HG03558 (cell line): ENCODE measurements around the gene ALKBH2.
"Not testable (repeated sequence)": the region's sequence is repeated elsewhere in the genome, so short reads cannot be mapped to it uniquely, and the experiment has no call there.

ENCODE experiments used
- ATAC-seq: cut with Tn5 transposase; IDR thresholded peaks from one replicate; pipeline ENCODE4 v1.9.1; 2021; ENCODE audit warnings: moderate number of reproducible peaks; ENCODE audit not compliant: unreplicated experiment; ENCODE audit errors: extremely low read depth

ALKBH2 gene

DNA sequence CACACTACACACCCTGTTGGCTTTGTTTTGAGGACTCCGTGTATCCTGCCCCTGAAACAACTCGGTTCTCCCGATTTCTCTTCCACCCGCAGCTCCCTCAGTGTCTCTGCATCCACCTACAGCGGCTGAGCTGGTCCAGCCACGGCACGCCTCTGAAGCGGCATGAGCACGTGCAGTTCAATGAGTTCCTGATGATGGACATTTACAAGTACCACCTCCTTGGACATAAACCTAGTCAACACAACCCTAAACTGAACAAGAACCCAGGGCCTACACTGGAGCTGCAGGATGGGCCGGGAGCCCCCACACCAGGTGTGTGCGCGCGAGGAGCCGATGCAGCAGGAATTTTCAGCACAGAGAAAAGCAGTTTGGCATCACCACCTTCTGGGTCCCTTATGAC is 10.5 kb downstream of the ALKBH2 start:
- ATAC-seq, result no peak

DNA sequence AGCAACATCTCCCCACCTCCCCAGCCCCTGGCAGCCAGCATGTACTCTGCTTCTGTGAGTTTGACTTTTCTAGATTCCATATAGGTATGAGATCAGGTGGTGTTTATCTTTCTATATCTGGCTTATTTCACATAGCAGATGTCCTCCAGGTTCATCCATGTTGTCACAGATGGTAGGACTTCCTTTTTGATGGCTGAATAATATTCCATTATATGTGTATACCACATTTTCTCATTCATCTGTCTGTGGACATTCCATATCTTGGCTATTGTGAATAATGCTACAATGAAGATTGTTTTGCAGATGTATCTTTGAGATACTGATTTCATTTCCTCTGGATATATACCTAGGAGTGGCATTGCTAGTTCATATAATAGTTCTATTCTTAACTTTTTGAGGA is 18.4 kb downstream of the ALKBH2 start:
- ATAC-seq, result no peak

DNA sequence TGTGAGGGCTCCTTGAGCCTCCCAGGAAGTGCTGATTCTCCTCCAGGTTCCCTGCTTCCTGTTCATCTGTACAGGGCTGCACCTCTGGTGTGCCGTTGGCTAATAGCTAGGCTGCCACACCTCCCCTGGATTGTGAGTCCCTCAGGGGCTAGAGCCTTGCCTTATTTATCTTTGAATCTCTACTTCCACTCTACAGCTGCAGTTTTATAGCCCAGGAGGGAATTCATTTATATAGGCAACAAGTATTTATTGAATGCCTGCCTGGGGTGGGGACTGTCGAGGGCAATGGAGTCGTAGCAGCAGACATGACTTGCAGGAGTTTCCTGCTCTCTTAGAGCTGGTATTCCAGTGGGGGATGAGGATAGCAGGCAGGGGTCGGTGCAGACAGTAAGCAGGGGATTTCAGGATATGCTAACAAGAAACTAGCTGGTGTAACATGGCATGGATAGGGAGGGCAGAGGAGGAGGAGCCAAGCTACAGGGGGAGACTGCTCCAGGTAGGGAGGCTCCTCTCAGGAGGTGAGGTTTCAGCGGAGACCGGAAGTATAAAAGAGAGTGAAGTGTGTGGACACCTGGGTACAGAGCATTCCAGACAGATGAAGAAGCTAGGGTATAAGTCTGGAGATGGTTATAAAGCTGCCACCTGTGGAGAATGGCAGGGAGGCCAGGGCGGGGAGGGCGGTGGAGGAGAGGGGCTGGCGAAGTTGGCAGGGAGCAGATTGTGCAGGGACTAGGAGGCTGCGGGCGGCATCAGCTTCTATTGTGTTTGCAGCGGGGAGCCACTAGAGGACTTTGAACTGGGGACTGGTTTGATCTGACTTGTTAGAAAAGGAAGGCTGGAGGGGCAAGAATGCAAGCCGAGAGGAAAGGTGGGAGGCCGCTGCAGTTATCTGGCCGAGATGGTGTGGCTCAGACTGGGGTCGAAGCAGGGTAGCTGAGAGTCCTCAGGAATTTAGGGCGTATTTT is 23.7 kb downstream of the ALKBH2 start:
- ATAC-seq, result no peak

DNA sequence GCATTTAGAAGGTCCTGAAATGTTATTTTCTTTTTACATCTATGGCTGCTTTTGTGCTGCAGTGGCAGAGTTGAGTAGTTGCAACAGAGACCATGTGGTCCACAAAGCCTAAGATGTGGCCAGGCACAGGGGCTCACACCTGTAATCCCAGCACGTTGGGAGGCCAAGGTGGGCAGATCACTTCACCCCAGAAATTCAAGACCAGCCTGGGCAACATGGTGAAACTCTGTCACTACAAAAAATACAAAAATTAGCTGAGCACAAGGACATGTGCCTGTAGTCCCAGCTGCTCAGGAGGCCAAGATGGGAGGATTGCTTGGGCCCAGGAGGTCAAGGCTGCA is 27.4 kb downstream of the ALKBH2 start:
- ATAC-seq, result no peak

DNA sequence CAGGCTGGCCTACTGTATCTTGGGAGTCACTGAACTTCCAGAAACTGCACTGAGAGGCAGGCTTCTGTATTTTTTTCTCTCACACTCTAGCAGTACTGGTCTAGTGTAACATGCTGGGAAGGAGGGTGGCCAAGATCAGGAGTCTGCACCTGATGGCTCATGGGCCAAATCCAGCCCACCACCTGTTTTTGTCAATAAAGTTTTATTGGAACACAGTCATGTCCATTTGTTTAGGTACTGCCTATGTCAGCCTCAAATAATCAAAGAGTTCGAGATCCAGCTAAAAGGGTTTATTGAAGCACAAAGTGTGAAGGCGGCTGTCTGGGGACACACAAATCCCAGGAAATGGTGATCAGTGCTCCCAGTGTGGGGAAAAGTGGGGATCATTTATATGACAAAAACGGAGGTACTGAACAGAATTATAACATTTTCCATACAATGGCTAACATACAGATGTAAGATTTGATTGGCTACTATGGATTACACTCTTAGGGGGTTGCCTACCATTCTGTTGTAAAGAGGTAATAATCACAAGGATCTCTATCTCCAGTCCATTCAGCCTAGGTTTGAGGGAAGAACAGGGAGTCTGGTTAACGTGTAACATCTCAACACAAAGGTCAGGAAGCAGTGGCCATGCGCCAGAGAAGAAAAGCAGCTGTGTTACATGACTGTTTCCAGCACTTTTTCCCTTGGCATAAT is 28.0 kb downstream of the ALKBH2 start:
- ATAC-seq, result no peak

DNA sequence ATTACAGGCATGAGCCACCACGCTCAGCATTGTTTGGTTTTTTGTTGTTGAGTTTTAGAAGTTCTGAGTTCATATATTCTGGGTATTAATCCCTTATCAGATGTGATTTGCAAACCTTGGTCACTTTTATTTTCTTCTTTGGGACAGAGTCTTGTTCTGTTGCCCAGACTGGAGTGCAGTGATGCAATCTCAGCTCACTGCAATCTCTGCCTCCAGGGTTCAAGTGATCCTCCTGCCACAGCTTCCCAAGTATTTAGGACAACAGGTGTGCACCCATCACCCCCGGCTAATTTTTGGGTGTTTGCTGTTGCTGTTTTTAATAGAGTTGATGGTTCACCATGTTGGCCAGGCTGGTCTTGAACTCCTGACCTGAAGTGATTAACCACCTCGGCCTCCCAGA is 29.1 kb downstream of the ALKBH2 start:
- no peak for ATAC-seq

DNA sequence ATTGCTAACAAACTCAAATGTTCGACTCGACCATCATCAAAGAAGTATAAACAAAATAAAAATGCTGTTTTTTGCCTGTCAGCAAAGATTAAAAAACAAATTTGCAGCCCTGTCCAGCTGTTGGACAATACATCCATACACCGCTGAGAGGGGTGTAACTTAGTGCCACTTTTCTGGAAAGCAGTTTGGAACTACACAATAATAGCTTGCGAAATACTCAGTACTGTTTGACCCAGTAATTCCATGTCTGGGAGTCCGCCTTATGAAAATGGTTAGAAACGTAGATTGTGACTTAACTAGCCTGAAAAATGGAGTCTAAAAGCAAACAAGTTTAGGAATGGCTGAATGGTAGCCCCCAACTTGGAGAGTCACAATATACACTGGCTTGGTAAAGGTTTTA is 34.5 kb downstream of the ALKBH2 start:
- no peak for ATAC-seq

DNA sequence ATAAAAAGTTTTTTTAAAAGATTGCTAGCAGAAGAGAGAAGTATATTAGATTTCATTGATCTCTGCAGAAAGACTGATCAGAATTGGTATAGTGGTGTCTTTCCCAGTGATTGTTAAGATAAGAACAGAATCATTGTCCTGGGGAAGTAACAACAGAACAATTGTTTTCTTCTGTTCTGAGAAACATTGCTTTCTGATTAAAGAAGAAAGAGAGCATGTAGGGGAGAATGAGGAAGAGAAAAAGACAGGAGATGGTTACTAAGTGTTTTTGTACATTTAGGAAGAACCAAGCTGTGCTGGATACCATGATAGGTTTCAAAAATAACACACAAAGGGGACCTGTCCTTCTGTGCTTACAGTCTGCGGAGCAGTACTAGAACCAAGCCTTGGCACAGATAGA is 35.9 kb downstream of the ALKBH2 start:
- no peak for ATAC-seq

DNA sequence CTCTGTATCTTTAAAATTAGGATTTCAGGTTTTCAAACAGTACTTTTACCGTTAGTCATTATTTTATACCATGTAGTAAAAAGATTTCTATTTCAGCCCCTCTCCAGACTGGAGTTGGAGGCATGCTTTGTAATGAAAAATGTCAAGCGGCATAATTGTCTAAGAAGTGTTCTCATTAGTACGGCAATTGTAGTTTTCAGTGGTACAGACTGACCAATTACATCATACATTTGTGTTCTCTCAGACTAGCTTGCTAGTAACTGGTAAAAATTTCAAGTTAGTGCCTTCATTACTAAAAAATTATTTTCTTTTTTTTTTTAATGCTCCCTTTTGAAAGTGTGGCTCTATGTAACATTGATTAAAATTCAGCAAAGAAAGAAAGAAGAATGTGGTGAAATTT is 36.4 kb downstream of the ALKBH2 start:
- ATAC-seq, result no peak

DNA sequence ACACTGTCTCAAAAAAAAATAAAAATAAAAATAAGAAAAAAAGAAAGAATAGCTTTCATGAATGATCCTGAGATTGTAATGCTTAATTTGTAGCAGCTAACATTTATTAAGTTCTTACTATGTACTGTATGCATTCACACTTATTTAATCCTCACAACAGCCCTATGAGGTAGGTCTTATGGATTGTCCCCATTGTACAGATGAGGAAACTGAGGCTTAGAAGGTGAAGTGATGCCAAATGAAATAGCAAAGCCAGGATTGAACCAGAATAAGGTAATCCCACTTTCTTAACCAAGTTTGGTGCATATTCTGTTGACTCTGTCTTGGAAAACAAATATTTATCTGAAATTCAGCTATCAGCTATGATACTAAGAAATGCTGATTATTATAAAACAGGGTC is 38.8 kb downstream of the ALKBH2 start:
- no peak for ATAC-seq

DNA sequence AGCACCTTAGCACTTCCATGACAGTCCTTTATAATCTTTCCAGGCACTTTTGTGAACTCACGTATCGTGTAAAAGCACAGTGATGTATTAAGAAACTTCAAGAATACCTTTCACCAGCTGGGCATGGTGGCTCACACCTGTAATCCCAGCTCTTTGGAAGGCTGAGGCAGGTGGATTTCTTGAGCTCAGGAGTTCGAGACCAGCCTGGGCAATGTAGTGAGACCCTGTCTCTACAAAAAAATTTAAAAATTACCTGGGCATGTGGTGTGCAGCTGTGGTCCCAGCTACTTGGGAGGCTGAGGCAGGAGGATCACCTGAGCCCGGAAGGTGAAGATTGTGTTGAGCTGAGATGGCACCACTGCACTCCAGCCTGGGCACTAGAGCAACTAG is 39.2 kb downstream of the ALKBH2 start:
- ATAC-seq, result not testable (repeated sequence)

DNA sequence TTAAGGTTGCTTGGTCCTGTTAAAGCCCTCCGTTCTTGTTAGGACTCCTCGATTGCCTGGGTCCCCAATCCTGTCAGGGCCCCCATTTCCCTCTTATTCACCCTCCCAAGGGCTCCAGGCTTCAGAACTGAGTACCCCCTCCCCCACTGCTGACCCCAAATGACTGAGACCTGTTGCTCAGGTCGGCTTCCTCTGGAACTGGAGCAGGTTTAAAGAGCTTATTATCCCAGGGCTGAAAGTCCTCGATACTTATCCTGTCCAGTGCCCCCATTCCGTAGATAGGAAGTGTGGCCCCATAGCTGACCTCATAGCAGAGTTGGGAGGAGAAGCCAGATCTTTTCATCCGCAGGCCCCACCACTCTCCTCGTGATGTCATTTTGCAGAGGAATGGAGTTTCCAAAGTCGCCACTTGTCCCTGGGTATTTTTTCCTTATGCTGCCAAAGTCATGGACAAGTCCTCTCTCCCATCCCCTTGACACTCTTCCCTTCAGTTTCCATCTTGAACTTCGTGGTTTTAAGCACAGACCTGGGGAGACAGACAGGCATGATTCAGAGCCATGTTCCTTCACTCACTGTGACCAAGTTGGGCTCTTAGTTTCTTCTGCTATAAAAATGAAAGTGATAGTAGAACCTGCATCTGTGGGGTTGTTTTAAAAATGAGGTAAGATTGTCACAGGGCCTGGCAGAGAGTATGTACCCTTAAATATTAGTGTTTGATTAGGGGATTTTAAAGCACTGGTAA is 39.7 kb downstream of the ALKBH2 start:
- ATAC-seq, result no peak

DNA sequence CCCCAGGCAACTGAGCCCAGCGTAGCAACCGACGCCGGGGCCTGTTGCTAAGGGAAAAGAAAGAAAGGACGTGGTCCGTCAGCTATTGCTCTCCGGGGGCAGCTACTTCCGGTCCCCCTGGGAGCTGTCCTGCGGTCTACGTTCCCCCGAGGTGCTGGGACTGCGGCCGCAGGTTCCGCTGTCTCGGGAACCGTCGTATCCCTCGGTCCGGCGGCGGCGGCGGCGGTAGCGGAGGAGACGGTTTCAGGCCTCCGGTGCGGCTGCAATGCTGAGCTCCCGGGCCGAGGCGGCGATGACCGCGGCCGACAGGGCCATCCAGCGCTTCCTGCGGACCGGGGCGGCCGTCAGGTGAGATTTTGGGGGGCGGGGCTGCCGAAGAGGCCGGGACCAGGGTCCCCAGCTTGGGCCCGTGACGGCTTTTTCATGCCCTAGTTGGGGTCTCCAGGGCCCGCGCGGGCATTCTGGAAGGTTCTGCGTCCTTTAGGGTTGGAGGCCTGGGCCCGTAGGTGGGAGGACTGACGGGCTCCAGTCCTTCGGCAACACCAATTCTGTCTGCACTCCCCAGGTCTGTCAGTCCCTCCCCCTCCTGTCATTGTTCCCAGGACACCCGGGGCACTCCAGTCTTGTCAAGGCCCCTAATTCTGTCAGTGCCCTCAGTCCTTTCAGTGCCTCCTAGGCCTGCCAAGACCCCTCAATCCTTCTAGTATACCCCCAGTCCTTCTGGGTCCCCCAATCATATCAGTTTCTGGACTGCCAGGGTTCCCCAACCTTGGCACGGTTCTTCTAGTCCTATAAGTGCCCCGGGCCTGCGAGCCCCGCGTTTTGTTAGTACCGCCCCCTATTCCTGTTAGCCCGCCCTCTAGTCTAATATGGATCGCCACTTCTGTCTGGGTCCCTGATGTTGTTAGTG is 40.6 kb downstream of the ALKBH2 start, which contains the start of gene USP30:
USP30 (plus strand) TSS at position 163 of the 910 bp plus-strand sequence; CDS start at position 266, 103 bp downstream.
- ATAC-seq, result peak; percentile 52

DNA sequence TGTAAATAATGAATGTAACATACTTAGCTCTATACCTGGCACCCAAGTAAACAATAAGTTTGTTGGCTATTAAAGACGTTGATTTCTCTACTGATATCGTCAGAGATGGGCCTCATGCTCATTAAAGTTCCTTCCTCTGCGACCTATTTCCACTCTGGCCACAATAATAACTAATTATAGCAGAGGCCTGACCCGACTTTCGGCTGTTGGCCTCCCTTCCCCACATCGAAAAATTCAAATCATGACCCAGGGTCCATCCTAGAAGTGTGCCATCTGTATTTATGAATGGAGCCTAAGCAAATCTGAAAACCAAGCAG is 41.2 kb downstream of the ALKBH2 start:
- ATAC-seq, result no peak

DNA sequence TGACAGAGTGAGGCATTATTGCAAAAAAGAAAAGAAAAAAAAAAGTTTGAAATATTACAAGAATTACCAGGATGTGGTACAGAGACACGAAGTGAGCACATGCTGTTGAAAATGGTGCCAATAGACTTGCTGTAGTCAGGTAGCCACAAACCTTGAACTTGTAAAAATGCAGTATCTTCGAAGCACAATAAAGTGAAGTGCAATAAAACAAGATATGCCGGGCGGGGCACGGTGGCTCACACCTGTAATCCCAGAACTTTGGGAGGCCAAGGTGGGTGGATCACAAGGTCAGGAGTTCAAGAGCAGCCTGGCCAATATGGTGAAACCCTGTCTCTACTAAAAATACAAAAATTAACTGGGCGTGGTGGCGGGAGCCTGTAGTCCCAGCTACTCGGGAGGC is 43.5 kb downstream of the ALKBH2 start:
- not testable (repeated sequence) for ATAC-seq

DNA sequence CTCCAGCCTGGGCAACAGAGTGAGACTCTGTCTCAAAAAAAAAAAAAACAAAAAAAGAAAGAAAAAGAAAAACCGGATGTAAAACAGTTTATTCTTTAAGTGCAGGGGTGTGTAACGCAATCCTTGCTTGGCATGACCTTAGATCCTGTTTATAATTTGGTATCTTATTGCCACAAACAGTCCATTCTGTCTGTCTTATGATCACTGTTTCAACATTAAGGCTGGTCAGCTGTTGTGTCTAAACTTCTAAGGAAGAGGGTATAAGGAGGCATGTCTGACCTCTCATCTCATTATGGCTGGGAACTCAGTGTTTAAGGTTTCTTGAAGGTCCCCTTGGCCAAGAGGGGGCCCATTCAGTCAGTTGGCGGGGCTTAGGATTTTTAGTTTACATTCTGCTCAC is 44.6 kb downstream of the ALKBH2 start:
- not testable (repeated sequence) for ATAC-seq

DNA sequence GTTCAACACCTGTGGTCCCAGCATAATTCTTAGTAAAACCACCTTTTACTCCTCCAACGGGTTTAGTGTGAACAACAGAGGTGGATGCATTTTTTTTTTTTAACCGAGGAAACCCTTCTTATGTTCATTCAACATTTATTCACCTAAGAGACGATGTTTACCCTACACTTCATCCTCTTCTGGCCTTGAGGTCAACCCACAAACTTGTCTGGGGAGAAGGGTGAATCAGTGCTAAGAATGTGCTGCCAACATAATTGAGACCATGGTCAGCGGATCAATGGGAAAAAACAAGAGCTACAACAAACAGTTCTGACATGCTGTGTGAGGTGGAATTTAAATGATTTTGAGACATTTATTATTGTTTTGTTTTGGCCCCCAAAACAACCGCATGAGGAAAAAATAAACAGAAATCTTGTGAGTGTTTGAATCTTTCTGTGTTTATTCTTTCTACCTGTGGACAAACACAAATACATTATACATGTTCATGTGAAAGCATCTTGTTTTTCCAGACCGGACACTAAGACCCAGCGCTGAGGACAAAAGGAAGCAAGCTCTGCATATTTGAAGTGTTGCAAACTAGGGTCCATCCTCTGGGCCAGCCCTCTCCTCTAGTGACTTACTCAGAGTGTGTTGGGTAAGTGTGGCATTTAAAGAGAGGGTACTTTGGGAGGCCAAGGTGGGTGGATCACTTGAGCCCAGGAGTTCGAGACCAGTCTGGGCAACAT is 46.0 kb downstream of the ALKBH2 start:
- no peak for ATAC-seq

DNA sequence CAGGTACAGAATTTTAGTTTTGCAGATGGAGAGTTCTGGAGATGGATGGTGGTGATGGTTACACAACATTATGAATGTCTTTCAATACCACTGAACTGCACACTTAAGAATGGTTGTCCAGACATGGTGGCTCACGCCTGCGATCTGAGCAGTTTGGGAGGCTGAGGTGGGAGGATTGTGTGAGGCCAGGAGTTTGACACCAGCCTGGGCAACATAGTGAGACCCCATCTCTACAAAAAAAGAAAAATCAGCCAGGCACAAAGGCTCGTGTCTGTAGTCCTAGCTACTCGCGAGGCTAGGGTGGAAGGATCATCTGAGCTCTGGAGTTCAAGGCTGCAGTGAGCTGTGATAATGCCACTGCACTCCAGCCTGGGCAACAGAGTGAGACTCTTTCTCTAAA is 49.0 kb downstream of the ALKBH2 start:
- no peak for ATAC-seq
